Astrocyte (in vitro differentiated cells and primary cell): ENCODE data around the gene GJD4.

Source experiments
- EZH2 ChIP-seq: IDR thresholded peaks from 2 replicates; pipeline ENCODE4 v1.6.1; 2012; ENCODE audit warnings: mild to moderate bottlenecking, low read length, inconsistent platforms; ENCODE audit not compliant: insufficient read depth
- TF ChIP-seq, protein P1 (sequence below): IDR thresholded peaks from 2 replicates; pipeline ENCODE4 v1.5.1; 2011; ENCODE audit warnings: low read depth, mild to moderate bottlenecking, inconsistent platforms, low read length, moderate library complexity; ENCODE audit not compliant: insufficient read depth

DNA sequence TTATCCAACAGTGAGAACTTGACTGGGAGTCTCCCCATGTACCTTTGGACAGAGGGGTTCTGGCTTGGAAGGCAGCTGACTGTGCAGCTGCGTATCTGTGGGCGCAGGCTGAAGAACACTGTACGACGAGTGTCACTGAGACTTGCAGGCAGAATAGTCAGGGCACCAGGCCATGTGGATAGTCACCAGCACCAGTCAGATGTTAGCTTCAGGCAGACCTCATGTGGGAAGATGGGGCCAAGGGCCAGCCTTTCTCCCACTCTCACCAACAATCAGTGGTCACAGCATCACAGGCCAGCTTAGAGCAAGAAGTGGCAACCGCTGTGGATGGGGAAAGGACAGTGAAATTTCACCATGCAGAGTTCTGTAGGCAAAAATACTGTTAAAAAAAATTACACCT, 43.4 kb upstream of the GJD4 start:
- no peak for TF ChIP-seq EZH2
- TF ChIP-seq, protein P1, sequence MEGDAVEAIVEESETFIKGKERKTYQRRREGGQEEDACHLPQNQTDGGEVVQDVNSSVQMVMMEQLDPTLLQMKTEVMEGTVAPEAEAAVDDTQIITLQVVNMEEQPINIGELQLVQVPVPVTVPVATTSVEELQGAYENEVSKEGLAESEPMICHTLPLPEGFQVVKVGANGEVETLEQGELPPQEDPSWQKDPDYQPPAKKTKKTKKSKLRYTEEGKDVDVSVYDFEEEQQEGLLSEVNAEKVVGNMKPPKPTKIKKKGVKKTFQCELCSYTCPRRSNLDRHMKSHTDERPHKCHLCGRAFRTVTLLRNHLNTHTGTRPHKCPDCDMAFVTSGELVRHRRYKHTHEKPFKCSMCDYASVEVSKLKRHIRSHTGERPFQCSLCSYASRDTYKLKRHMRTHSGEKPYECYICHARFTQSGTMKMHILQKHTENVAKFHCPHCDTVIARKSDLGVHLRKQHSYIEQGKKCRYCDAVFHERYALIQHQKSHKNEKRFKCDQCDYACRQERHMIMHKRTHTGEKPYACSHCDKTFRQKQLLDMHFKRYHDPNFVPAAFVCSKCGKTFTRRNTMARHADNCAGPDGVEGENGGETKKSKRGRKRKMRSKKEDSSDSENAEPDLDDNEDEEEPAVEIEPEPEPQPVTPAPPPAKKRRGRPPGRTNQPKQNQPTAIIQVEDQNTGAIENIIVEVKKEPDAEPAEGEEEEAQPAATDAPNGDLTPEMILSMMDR: no peak
